CD14-positive monocyte (primary cell): ENCODE results near the gene ADAMTS17. TPM values are rescaled to one million over a fixed set of nuclear protein-coding genes. Genes with fewer than 3 reads are reported as not detected.

Experiments
- DNase-seq, 3 donors: peaks; one replicate each; pipeline ENCODE4 v3.0.0-alpha.2; 2011 to 2022
- H2AFZ ChIP-seq: 2 replicates; pipeline ENCODE4 v1.6.0; 2012; ENCODE audit warnings: mild to moderate bottlenecking, low read depth, low read length, inconsistent platforms; ENCODE audit not compliant: insufficient read depth, poor library complexity, severe bottlenecking
- H3K27ac ChIP-seq, 2 donors: 1 replicate in 1 of 2; 2 replicates in 1 of 2; pipeline ENCODE4 v1.5.1; 2012 to 2013; ENCODE audit warnings: low read length in 2 of 2, control low read depth in 1 of 2, inconsistent platforms in 1 of 2, low read depth in 1 of 2, mild to moderate bottlenecking in 1 of 2
- H3K27me3 ChIP-seq, 2 donors: one replicate each; pipeline versions ENCODE4 v1.6.0 to v1.6.1; 2011 to 2013; ENCODE audit warnings: low read length in 2 of 2; ENCODE audit not compliant: control insufficient read depth in 2 of 2, insufficient read depth in 2 of 2
- H3K36me3 ChIP-seq, 2 donors: replicated peaks in 1 of 2; 1 replicate in 1 of 2; 2 replicates in 1 of 2; pipeline versions ENCODE4 v1.5.1 to v1.6.1; 2012 to 2013; ENCODE audit warnings: low read length in 2 of 2, control low read depth in 1 of 2, inconsistent platforms in 1 of 2, mild to moderate bottlenecking in 1 of 2; ENCODE audit not compliant: insufficient read depth in 2 of 2, control insufficient read depth in 1 of 2
- H3K4me1 ChIP-seq, 2 donors: 1 replicate in 1 of 2; 2 replicates in 1 of 2; pipeline versions ENCODE4 v1.5.1 to v1.6.1; 2012 to 2013; ENCODE audit warnings: low read length in 2 of 2, control low read depth in 1 of 2, inconsistent platforms in 1 of 2, mild to moderate bottlenecking in 1 of 2, moderate library complexity in 1 of 2; ENCODE audit not compliant: insufficient read depth in 2 of 2, control insufficient read depth in 1 of 2
- H3K4me2 ChIP-seq: replicated peaks from 2 replicates; pipeline ENCODE3; 2012; ENCODE audit warnings: low read length, moderate library complexity, mild to moderate bottlenecking; ENCODE audit not compliant: poor library complexity, severe bottlenecking; ENCODE audit errors: extremely low read depth
- H3K4me3 ChIP-seq, 3 experiments: fragments of 200-600 bp in 1 of 3; sonication (generic) in 1 of 3; replicated peaks in 1 of 3; 1 replicate in 2 of 3; 2 replicates in 1 of 3; pipeline ENCODE4 v1.5.1; 2011 to 2013; ENCODE audit warnings: low read length in 3 of 3, mild to moderate bottlenecking in 3 of 3, control low read depth in 2 of 3, low read depth in 2 of 3, inconsistent platforms in 1 of 3, moderate library complexity in 1 of 3
- H3K79me2 ChIP-seq: 2 replicates; pipeline ENCODE4 v1.6.0; 2012; ENCODE audit warnings: mild to moderate bottlenecking, control low read depth, inconsistent platforms, low read length, moderate library complexity; ENCODE audit not compliant: insufficient read depth
- H3K9ac ChIP-seq: 2 replicates; pipeline ENCODE4 v1.6.0; 2017; ENCODE audit warnings: low read length, mild to moderate bottlenecking; ENCODE audit not compliant: insufficient read depth, poor library complexity, severe bottlenecking
- H3K9me3 ChIP-seq, 2 donors: replicated peaks in 1 of 2; 1 replicate in 1 of 2; 2 replicates in 1 of 2; pipeline versions ENCODE4 v1.5.1 to v1.6.1; 2012 to 2013; ENCODE audit warnings: low read length in 2 of 2, control low read depth in 1 of 2; ENCODE audit not compliant: control insufficient read depth in 1 of 2, insufficient read depth in 1 of 2
- H4K20me1 ChIP-seq: 2 replicates; pipeline ENCODE4 v1.6.0; 2012; ENCODE audit warnings: mild to moderate bottlenecking, low read length, control low read depth, moderate library complexity; ENCODE audit not compliant: insufficient read depth
- H3K27ac Mint-ChIP-seq, 7 donors: one replicate each; pipeline ENCODE4 v1.8.0; 2020; ENCODE audit warnings: mild to moderate bottlenecking in 7 of 7, mixed read lengths in 7 of 7, moderate library complexity in 6 of 7, inconsistent platforms in 2 of 7
- H3K27me3 Mint-ChIP-seq, 3 donors: one replicate each; pipeline ENCODE4 v1.8.0; 2021 to 2022; ENCODE audit warnings: low read depth in 3 of 3, mild to moderate bottlenecking in 3 of 3, mixed read lengths in 3 of 3, moderate library complexity in 3 of 3, inconsistent platforms in 1 of 3
- H3K36me3 Mint-ChIP-seq, 2 donors: one replicate each; pipeline ENCODE4 v1.8.0; 2020; ENCODE audit warnings: mixed read lengths in 2 of 2, inconsistent platforms in 1 of 2, mild to moderate bottlenecking in 1 of 2
- H3K4me1 Mint-ChIP-seq: one replicate; pipeline ENCODE4 v1.8.0; 2020; ENCODE audit warnings: mild to moderate bottlenecking, mixed read lengths
- H3K4me3 Mint-ChIP-seq, 2 donors: one replicate each; pipeline ENCODE4 v1.8.0; 2020; ENCODE audit warnings: mild to moderate bottlenecking in 2 of 2, mixed read lengths in 2 of 2, moderate library complexity in 1 of 2
- H3K9me3 Mint-ChIP-seq, 7 donors: one replicate each; pipeline ENCODE4 v1.8.0; 2020 to 2022; ENCODE audit warnings: mixed read lengths in 7 of 7, mild to moderate bottlenecking in 6 of 7, moderate library complexity in 6 of 7, inconsistent platforms in 2 of 7
- WGBS: methylation state at CpG from one replicate; pipeline ENCODE4 v1.1.5; 2013; ENCODE audit warnings: missing lambda C conversion rate; ENCODE audit not compliant: insufficient coverage; 5-methylcytosine and 5-hydroxymethylcytosine counted together
- intact Hi-C, 2 donors: fragments of 100-400 bp; cut with micrococcal nuclease; formaldehyde crosslinking; loops; one replicate each; pipeline versions ENCODE4 v1.15.0 to v1.15.1; 2023
- polyA plus RNA-seq, 3 donors: library from polyadenylated mRNA; depleted of rRNA in 1 of 3; unstranded in 2 of 3; stranded (reverse) in 1 of 3; fragments of 300-500 nt in 2 of 3; fragments of >200 nt in 1 of 3; fragmentation: Illumina TruSeq in 2 of 3; gene quantifications; 1 replicate in 2 of 3; 2 replicates in 1 of 3; pipeline ENCODE4 v1.2.3, GENCODE V29; 2012 to 2021
- TF ChIP-seq, protein P1 (sequence below): fragments of 200-600 bp; IDR thresholded peaks from one replicate; pipeline ENCODE4 v1.8.0; 2022; ENCODE audit warnings: antibody characterized with exemption, mild to moderate bottlenecking

ADAMTS17 gene
- polyA plus RNA-seq, 3 donors: 0.03 to 0.25 TPM; not detected in 1

DNA sequence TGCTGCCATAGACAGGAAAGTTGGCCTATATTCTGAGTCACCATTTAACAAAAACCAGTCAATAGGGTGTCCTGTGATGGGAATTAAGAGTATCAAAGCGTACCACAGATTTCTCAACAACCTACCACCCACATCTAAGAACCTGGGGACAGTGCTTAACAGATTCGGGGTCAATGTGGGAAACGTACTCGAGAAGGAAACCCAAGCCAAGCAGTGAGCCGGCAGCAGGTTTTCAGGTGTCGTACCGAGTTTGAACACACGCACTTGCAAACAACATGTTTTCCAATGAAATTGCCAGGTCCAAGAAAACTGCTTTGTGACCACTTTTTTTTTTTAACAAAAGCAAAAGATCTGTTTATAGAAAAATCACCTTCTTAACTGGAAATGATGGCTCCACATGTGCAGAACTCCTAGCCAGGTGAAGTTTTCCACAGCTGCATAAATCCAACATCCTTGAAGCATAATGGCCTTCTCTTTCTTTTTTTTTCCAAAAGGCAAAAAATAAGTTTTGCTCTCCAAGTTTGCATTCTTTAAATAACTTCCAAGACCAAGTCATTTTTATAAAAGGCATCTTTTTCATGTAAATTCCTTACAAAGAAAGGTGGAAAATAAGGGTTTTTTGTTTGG, 45.7 kb downstream of the ADAMTS17 start:
- 94% methylated on average over 7 of the region's 8 CpGs for WGBS
- Mint-ChIP-seq H3K9me3 (peaks cover 19 to 49% (median 26%) of the 10 kb centered on the region in 7 donors), H3K27ac (no peak overlapping the region), H3K4me1 (no peaks in the 10 kb centered on the region), H3K36me3 (no peaks in the 10 kb centered on the region), H3K27me3 (peaks cover 1 to 3% (median 3%) of the 10 kb centered on the region in 3 donors), H3K4me3 (no peak overlapping the region)
- no peak overlapping the region for H3K4me2 ChIP-seq
- H3K36me3 ChIP-seq: no peaks in the 10 kb centered on the region
- TF ChIP-seq, protein P1, sequence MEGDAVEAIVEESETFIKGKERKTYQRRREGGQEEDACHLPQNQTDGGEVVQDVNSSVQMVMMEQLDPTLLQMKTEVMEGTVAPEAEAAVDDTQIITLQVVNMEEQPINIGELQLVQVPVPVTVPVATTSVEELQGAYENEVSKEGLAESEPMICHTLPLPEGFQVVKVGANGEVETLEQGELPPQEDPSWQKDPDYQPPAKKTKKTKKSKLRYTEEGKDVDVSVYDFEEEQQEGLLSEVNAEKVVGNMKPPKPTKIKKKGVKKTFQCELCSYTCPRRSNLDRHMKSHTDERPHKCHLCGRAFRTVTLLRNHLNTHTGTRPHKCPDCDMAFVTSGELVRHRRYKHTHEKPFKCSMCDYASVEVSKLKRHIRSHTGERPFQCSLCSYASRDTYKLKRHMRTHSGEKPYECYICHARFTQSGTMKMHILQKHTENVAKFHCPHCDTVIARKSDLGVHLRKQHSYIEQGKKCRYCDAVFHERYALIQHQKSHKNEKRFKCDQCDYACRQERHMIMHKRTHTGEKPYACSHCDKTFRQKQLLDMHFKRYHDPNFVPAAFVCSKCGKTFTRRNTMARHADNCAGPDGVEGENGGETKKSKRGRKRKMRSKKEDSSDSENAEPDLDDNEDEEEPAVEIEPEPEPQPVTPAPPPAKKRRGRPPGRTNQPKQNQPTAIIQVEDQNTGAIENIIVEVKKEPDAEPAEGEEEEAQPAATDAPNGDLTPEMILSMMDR: no peak
- no peak for DNase-seq
- no peak overlapping the region for H2AFZ ChIP-seq
- H3K4me1 ChIP-seq: no peaks in the 10 kb centered on the region
- no peak overlapping the region for H3K4me3 ChIP-seq
- peaks cover 20 to 39% of the 10 kb centered on the region in 2 donors for H3K9me3 ChIP-seq
- H4K20me1 ChIP-seq: no peaks in the 10 kb centered on the region
- H3K27me3 ChIP-seq: no peaks in the 10 kb centered on the region
- H3K79me2 ChIP-seq: no peaks in the 10 kb centered on the region
- no peak overlapping the region for H3K9ac ChIP-seq
- intact Hi-C loops: no loop called here
- H3K27ac ChIP-seq: no peak overlapping the region

DNA sequence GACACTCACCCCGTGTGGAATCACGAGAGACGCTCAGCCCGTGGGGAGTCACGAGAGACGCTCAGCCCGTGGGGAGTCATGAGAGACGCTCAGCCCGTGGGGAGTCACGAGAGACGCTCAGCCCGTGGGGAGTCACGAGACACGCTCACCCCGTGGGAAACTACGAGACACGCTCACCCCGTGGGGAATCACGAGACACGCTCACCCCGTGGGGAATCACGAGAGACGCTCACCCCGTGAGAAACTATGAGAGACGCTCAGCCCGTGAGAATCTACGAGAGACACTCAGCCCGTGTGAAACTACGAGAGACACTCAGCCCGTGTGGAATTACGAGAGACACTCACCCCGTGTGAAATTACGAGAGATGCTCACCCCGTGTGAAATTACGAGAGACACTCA, 49.8 kb downstream of the ADAMTS17 start:
- H3K27ac ChIP-seq: no peak overlapping the region
- H3K27me3 ChIP-seq: no peaks in the 10 kb centered on the region
- Mint-ChIP-seq H3K9me3 (peaks cover 14 to 31% (median 23%) of the 10 kb centered on the region in 7 donors), H3K36me3 (no peaks in the 10 kb centered on the region), H3K4me1 (no peaks in the 10 kb centered on the region), H3K27ac (no peak overlapping the region), H3K4me3 (no peak overlapping the region), H3K27me3 (peaks cover 1 to 4% (median 3%) of the 10 kb centered on the region in 3 donors)
- no peak overlapping the region for H3K4me3 ChIP-seq
- H3K36me3 ChIP-seq: no peaks in the 10 kb centered on the region
- intact Hi-C loops: no loop called here
- no peak overlapping the region for H2AFZ ChIP-seq
- H3K4me2 ChIP-seq: no peak overlapping the region
- WGBS: 98% methylated on average over 35 of the region's 35 CpGs
- H3K79me2 ChIP-seq: no peaks in the 10 kb centered on the region
- TF ChIP-seq, protein P1: no peak
- H3K9me3 ChIP-seq: peaks cover 17 to 23% of the 10 kb centered on the region in 2 donors
- DNase-seq: no peak
- H3K9ac ChIP-seq: no peak overlapping the region
- H3K4me1 ChIP-seq: no peaks in the 10 kb centered on the region
- no peaks in the 10 kb centered on the region for H4K20me1 ChIP-seq
